GM12873 (cell line): Measurements from ENCODE around the gene CALHM2.

Source experiments
- CTCF ChIP-seq: IDR thresholded peaks from 2 replicates; pipeline ENCODE4 v1.5.1; 2012; ENCODE audit warnings: low read depth, mild to moderate bottlenecking, moderate library complexity, low read length, control low read depth; ENCODE audit not compliant: insufficient read depth; ENCODE audit errors: missing control alignments

The CALHM2 gene

GRCh38 chr10:103440416-103440815 is 11.8 kb downstream of the CALHM2 start:
- no peak for TF ChIP-seq CTCF

GRCh38 chr10:103439776-103440175 is 12.4 kb downstream of the CALHM2 start:
- no peak for TF ChIP-seq CTCF

- no peak for TF ChIP-seq CTCF
These were observed 18.3 kb downstream of the CALHM2 start for GRCh38 chr10:103433858-103434257.

GRCh38 chr10:103431902-103432301 is 20.3 kb downstream of the CALHM2 start:
- no peak for TF ChIP-seq CTCF

- TF ChIP-seq CTCF: no peak
These were observed 22.5 kb downstream of the CALHM2 start for GRCh38 chr10:103429647-103430046.

GRCh38 chr10:103428989-103429643 is 23.1 kb downstream of the CALHM2 start:
- no peak for TF ChIP-seq CTCF

GRCh38 chr10:103427866-103428265 is 24.3 kb downstream of the CALHM2 start:
- no peak for TF ChIP-seq CTCF
